ENCODE data around the gene ISG20. TPM values are rescaled to one million over a fixed set of nuclear protein-coding genes. Genes with fewer than 3 reads are reported as not detected.
"Not testable (repeated sequence)": the region's sequence is repeated elsewhere in the genome, so short reads cannot be mapped to it uniquely, and the experiment has no call there.

ISG20 gene
- total RNA-seq, 4 donors from 2014 or later = 50.3 to 90.0 (median 70.6) TPM

DNA sequence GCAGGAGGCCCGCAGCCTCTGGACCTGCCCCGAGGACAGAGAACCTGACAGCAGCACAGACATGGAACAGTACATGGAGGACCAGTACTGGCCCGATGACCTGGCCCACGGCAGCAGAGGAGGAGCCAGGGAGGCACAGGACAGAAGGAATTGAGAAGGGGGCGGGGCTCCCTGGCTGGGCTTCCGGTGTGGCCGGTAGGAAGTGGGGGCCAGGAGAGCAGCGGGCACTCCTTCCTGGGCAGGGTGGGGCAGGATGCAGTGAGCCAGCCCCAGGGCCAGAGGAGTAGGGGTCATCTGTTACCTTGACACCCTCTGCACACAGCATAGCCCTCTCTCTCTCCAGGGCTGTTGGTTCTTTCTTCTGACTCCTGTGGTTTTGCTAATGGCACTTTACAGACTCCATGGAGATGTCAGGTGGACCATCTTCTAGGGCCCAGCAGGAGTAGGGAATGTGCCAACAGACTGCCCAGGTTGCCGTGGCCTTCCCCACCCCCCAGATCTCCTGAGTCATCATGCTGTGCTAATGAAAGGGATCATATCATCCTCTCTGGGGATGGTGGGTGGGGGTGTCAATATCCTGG lies 8.6 kb upstream of the ISG20 start:
- TF ChIP-seq, protein P1, sequence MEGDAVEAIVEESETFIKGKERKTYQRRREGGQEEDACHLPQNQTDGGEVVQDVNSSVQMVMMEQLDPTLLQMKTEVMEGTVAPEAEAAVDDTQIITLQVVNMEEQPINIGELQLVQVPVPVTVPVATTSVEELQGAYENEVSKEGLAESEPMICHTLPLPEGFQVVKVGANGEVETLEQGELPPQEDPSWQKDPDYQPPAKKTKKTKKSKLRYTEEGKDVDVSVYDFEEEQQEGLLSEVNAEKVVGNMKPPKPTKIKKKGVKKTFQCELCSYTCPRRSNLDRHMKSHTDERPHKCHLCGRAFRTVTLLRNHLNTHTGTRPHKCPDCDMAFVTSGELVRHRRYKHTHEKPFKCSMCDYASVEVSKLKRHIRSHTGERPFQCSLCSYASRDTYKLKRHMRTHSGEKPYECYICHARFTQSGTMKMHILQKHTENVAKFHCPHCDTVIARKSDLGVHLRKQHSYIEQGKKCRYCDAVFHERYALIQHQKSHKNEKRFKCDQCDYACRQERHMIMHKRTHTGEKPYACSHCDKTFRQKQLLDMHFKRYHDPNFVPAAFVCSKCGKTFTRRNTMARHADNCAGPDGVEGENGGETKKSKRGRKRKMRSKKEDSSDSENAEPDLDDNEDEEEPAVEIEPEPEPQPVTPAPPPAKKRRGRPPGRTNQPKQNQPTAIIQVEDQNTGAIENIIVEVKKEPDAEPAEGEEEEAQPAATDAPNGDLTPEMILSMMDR (IDR thresholded peaks at IDR 0.05) = peak in 1 of 6 experiments; percentile 4
- TF ChIP-seq POLR2A (IDR thresholded peaks at IDR 0.05) = no peak

GRCh38 chr15:88630798-88631463 lies 7.9 kb upstream of the ISG20 start:
- Histone ChIP-seq H3K4me1 (peaks cover 11 to 50% (median 40%) of the 10 kb centered on the region in 4 donors), H3K27me3 (no peaks in the 10 kb centered on the region), H3K4me3 (peak overlapping the region in 1 of 4 donors; percentile 10), H3K9me3 (no peaks in the 10 kb centered on the region), H3K36me3 (peaks cover 0 to 11% (median 0%) of the 10 kb centered on the region in 3 donors), H3K27ac (peak overlapping the region; percentile 54 to 96 (median 74))
- DNase-seq = peak in 1 of 3 donors; percentile 18
- TF ChIP-seq, protein P1 (IDR thresholded peaks at IDR 0.05) = no peak

More for the DNA sequence above, 8.6 kb upstream of the ISG20 start:
- Histone ChIP-seq H3K4me1 (peaks cover 11 to 51% (median 40%) of the 10 kb centered on the region in 4 donors), H3K27me3 (no peaks in the 10 kb centered on the region), H3K36me3 (peaks cover 0 to 11% (median 0%) of the 10 kb centered on the region in 3 donors), H3K4me3 (no peak overlapping the region), H3K9me3 (no peaks in the 10 kb centered on the region), H3K27ac (peak overlapping the region; percentile 54 to 96 (median 74))
- DNase-seq = peak; percentile 59 to 88 (median 73)

DNA sequence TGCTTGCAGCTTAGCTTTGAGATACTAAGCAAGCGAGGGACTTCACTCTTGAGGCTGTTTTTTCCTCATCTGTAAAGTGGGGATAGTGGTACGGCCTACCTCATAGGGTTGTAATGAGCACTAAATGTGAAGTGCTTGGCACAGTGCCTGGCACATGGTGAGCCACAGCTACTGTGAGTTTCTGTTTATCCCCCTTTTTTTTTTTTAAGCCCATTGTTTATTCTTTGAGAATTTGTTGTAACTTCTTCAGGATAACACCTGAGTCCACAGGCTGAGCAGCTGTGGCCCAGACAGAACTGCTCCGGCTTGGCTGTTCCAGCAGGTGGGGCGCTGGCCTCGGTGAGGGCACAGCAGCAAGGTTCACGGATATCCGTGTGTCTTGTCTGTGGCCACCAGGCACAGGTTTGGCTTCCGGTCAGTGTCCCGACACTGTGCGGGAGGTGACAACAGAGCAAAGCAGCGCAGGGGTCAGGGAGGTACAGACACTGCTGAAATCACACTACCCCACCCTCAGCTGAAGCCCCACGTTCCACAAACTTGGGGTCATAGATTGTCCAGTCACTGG lies 7.3 kb upstream of the ISG20 start:
- Histone ChIP-seq H3K27ac (peak overlapping the region; percentile 54 to 96 (median 74)), H3K9me3 (no peaks in the 10 kb centered on the region), H3K36me3 (peaks cover 0 to 11% (median 0%) of the 10 kb centered on the region in 3 donors), H3K27me3 (no peaks in the 10 kb centered on the region), H3K4me3 (no peak overlapping the region), H3K4me1 (peaks cover 11 to 50% (median 41%) of the 10 kb centered on the region in 4 donors)
- TF ChIP-seq, protein P1 (IDR thresholded peaks at IDR 0.05) = no peak
- TF ChIP-seq POLR2A (IDR thresholded peaks at IDR 0.05) = no peak
- DNase-seq = peak in 1 of 3 donors; percentile 44

DNA sequence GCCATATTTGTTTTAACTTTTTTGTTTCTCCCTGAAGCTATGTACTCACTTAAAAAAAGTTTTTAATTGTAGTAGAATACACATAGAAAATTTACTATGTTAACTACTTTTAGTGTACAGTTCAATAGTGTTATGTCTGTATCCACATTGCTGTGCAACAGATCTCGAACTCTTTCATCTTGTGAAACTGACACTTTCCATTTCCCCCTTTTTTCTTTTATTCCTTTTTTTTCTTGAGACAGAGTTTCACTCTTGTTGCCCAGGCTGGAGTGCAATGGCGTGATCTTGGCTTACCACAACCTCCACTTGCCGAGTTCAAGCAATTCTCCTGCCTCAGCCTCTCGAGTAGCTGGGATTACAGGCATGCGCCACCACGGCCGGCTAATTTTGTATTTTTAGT lies 6.0 kb upstream of the ISG20 start:
- H3K27me3 ChIP-seq, H3K9me3 ChIP-seq, H3K4me3 ChIP-seq, DNase-seq: not testable (repeated sequence)
- Histone ChIP-seq H3K36me3 (peaks cover 0 to 11% (median 0%) of the 10 kb centered on the region in 3 donors), H3K4me1 (peaks cover 11 to 47% (median 37%) of the 10 kb centered on the region in 4 donors), H3K27ac (peak overlapping the region in 3 of 4 donors; percentile 40 to 96 (median 79))

DNA sequence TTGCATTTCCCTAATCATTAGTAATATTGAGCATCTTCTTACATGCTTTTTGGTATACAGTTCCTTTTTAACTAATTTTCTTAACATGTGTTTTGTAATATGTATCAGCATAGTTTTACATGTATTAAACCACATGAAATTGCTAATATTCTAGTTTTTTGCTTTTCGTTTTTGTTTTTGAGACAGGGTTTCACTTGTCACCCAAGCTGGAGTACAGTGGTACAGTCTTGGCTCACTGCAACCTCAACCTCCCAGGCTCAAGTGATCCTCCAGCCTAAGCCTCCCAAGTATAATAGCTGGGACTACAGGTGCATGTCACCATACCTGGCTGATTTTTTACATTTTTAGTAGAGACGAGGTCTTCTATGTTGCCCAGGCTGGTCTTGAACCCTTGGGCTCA lies 4.4 kb upstream of the ISG20 start:
- H3K4me1 ChIP-seq = peaks cover 16 to 45% (median 33%) of the 10 kb centered on the region in 4 donors

More for the DNA sequence above, 4.4 kb upstream of the ISG20 start:
- Histone ChIP-seq H3K27me3 (no peaks in the 10 kb centered on the region), H3K9me3 (no peaks in the 10 kb centered on the region), H3K4me3 (no peak overlapping the region), H3K36me3 (peaks cover 0 to 5% (median 0%) of the 10 kb centered on the region in 3 donors), H3K27ac (peak overlapping the region; percentile 91 to 98 (median 98))
- DNase-seq = no peak
- TF ChIP-seq POLR2A (IDR thresholded peaks at IDR 0.05) = no peak
- TF ChIP-seq, protein P1 (IDR thresholded peaks at IDR 0.05) = no peak
